CD14-positive monocyte (primary cell): ENCODE data around the gene MASP2. TPM values are rescaled to one million over a fixed set of nuclear protein-coding genes. Genes with fewer than 3 reads are reported as not detected.

ENCODE experiments used
- DNase-seq, 3 donors: peaks; one replicate each; pipeline ENCODE4 v3.0.0-alpha.2; 2011 to 2022
- H2AFZ ChIP-seq: 2 replicates; pipeline ENCODE4 v1.6.0; 2012; ENCODE audit warnings: mild to moderate bottlenecking, low read depth, low read length, inconsistent platforms; ENCODE audit not compliant: insufficient read depth, poor library complexity, severe bottlenecking
- H3K27ac ChIP-seq, 2 donors: 1 replicate in 1 of 2; 2 replicates in 1 of 2; pipeline ENCODE4 v1.5.1; 2012 to 2013; ENCODE audit warnings: low read length in 2 of 2, control low read depth in 1 of 2, inconsistent platforms in 1 of 2, low read depth in 1 of 2, mild to moderate bottlenecking in 1 of 2
- H3K27me3 ChIP-seq, 2 donors: one replicate each; pipeline versions ENCODE4 v1.6.0 to v1.6.1; 2011 to 2013; ENCODE audit warnings: low read length in 2 of 2; ENCODE audit not compliant: control insufficient read depth in 2 of 2, insufficient read depth in 2 of 2
- H3K36me3 ChIP-seq, 2 donors: replicated peaks in 1 of 2; 1 replicate in 1 of 2; 2 replicates in 1 of 2; pipeline versions ENCODE4 v1.5.1 to v1.6.1; 2012 to 2013; ENCODE audit warnings: low read length in 2 of 2, control low read depth in 1 of 2, inconsistent platforms in 1 of 2, mild to moderate bottlenecking in 1 of 2; ENCODE audit not compliant: insufficient read depth in 2 of 2, control insufficient read depth in 1 of 2
- H3K4me1 ChIP-seq, 2 donors: 1 replicate in 1 of 2; 2 replicates in 1 of 2; pipeline versions ENCODE4 v1.5.1 to v1.6.1; 2012 to 2013; ENCODE audit warnings: low read length in 2 of 2, control low read depth in 1 of 2, inconsistent platforms in 1 of 2, mild to moderate bottlenecking in 1 of 2, moderate library complexity in 1 of 2; ENCODE audit not compliant: insufficient read depth in 2 of 2, control insufficient read depth in 1 of 2
- H3K4me2 ChIP-seq: replicated peaks from 2 replicates; pipeline ENCODE3; 2012; ENCODE audit warnings: low read length, moderate library complexity, mild to moderate bottlenecking; ENCODE audit not compliant: poor library complexity, severe bottlenecking; ENCODE audit errors: extremely low read depth
- H3K4me3 ChIP-seq, 3 experiments: fragments of 200-600 bp in 1 of 3; sonication (generic) in 1 of 3; replicated peaks in 1 of 3; 1 replicate in 2 of 3; 2 replicates in 1 of 3; pipeline ENCODE4 v1.5.1; 2011 to 2013; ENCODE audit warnings: low read length in 3 of 3, mild to moderate bottlenecking in 3 of 3, control low read depth in 2 of 3, low read depth in 2 of 3, inconsistent platforms in 1 of 3, moderate library complexity in 1 of 3
- H3K79me2 ChIP-seq: 2 replicates; pipeline ENCODE4 v1.6.0; 2012; ENCODE audit warnings: mild to moderate bottlenecking, control low read depth, inconsistent platforms, low read length, moderate library complexity; ENCODE audit not compliant: insufficient read depth
- H3K9ac ChIP-seq: 2 replicates; pipeline ENCODE4 v1.6.0; 2017; ENCODE audit warnings: low read length, mild to moderate bottlenecking; ENCODE audit not compliant: insufficient read depth, poor library complexity, severe bottlenecking
- H3K9me3 ChIP-seq, 2 donors: replicated peaks in 1 of 2; 1 replicate in 1 of 2; 2 replicates in 1 of 2; pipeline versions ENCODE4 v1.5.1 to v1.6.1; 2012 to 2013; ENCODE audit warnings: low read length in 2 of 2, control low read depth in 1 of 2; ENCODE audit not compliant: control insufficient read depth in 1 of 2, insufficient read depth in 1 of 2
- H4K20me1 ChIP-seq: 2 replicates; pipeline ENCODE4 v1.6.0; 2012; ENCODE audit warnings: mild to moderate bottlenecking, low read length, control low read depth, moderate library complexity; ENCODE audit not compliant: insufficient read depth
- H3K27ac Mint-ChIP-seq, 7 donors: one replicate each; pipeline ENCODE4 v1.8.0; 2020; ENCODE audit warnings: mild to moderate bottlenecking in 7 of 7, mixed read lengths in 7 of 7, moderate library complexity in 6 of 7, inconsistent platforms in 2 of 7
- H3K27me3 Mint-ChIP-seq, 3 donors: one replicate each; pipeline ENCODE4 v1.8.0; 2021 to 2022; ENCODE audit warnings: low read depth in 3 of 3, mild to moderate bottlenecking in 3 of 3, mixed read lengths in 3 of 3, moderate library complexity in 3 of 3, inconsistent platforms in 1 of 3
- H3K36me3 Mint-ChIP-seq, 2 donors: one replicate each; pipeline ENCODE4 v1.8.0; 2020; ENCODE audit warnings: mixed read lengths in 2 of 2, inconsistent platforms in 1 of 2, mild to moderate bottlenecking in 1 of 2
- H3K4me1 Mint-ChIP-seq: one replicate; pipeline ENCODE4 v1.8.0; 2020; ENCODE audit warnings: mild to moderate bottlenecking, mixed read lengths
- H3K4me3 Mint-ChIP-seq, 2 donors: one replicate each; pipeline ENCODE4 v1.8.0; 2020; ENCODE audit warnings: mild to moderate bottlenecking in 2 of 2, mixed read lengths in 2 of 2, moderate library complexity in 1 of 2
- H3K9me3 Mint-ChIP-seq, 7 donors: one replicate each; pipeline ENCODE4 v1.8.0; 2020 to 2022; ENCODE audit warnings: mixed read lengths in 7 of 7, mild to moderate bottlenecking in 6 of 7, moderate library complexity in 6 of 7, inconsistent platforms in 2 of 7
- WGBS: methylation state at CpG from one replicate; pipeline ENCODE4 v1.1.5; 2013; ENCODE audit warnings: missing lambda C conversion rate; ENCODE audit not compliant: insufficient coverage; 5-methylcytosine and 5-hydroxymethylcytosine counted together
- intact Hi-C, 2 donors: fragments of 100-400 bp; cut with micrococcal nuclease; formaldehyde crosslinking; loops; one replicate each; pipeline versions ENCODE4 v1.15.0 to v1.15.1; 2023
- polyA plus RNA-seq, 3 donors: library from polyadenylated mRNA; depleted of rRNA in 1 of 3; unstranded in 2 of 3; stranded (reverse) in 1 of 3; fragments of 300-500 nt in 2 of 3; fragments of >200 nt in 1 of 3; fragmentation: Illumina TruSeq in 2 of 3; gene quantifications; 1 replicate in 2 of 3; 2 replicates in 1 of 3; pipeline ENCODE4 v1.2.3, GENCODE V29; 2012 to 2021
- TF ChIP-seq, protein P1 (sequence below): fragments of 200-600 bp; IDR thresholded peaks from one replicate; pipeline ENCODE4 v1.8.0; 2022; ENCODE audit warnings: antibody characterized with exemption, mild to moderate bottlenecking

MASP2 gene
- polyA plus RNA-seq, 3 donors: not detected

DNA sequence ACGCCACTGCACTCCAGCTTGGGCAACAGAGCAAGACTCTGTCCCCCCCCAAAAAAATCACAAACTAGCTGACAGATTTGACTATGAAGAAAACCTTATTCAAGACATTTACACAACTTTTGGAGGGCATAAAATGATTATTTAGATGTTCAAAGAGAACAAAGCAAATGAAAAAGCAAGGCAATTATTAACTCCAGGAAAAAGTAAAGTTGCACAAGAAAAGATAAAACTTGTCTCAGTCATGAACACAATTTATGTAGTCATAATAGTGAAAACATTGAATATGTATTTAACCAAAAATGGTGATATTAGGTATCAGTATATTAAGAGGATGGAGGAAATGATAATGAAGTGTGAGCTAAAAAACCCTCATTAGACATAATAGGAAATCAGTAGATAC, 46.5 kb downstream of the MASP2 start:
- Mint-ChIP-seq H3K9me3 (peaks cover 9 to 20% (median 14%) of the 10 kb centered on the region in 7 donors), H3K27ac (peak overlapping the region in 1 of 7 donors; percentile 20), H3K4me3 (no peak overlapping the region), H3K4me1 (no peaks in the 10 kb centered on the region), H3K36me3 (no peaks in the 10 kb centered on the region), H3K27me3 (peaks cover 0 to 3% (median 2%) of the 10 kb centered on the region in 3 donors)
- no peaks in the 10 kb centered on the region for H3K4me1 ChIP-seq
- no peak for DNase-seq
- no peak overlapping the region for H2AFZ ChIP-seq
- H3K9ac ChIP-seq: no peak overlapping the region
- no peak overlapping the region for H3K4me3 ChIP-seq
- peaks cover 5 to 11% of the 10 kb centered on the region in 2 donors for H3K9me3 ChIP-seq
- TF ChIP-seq, protein P1, sequence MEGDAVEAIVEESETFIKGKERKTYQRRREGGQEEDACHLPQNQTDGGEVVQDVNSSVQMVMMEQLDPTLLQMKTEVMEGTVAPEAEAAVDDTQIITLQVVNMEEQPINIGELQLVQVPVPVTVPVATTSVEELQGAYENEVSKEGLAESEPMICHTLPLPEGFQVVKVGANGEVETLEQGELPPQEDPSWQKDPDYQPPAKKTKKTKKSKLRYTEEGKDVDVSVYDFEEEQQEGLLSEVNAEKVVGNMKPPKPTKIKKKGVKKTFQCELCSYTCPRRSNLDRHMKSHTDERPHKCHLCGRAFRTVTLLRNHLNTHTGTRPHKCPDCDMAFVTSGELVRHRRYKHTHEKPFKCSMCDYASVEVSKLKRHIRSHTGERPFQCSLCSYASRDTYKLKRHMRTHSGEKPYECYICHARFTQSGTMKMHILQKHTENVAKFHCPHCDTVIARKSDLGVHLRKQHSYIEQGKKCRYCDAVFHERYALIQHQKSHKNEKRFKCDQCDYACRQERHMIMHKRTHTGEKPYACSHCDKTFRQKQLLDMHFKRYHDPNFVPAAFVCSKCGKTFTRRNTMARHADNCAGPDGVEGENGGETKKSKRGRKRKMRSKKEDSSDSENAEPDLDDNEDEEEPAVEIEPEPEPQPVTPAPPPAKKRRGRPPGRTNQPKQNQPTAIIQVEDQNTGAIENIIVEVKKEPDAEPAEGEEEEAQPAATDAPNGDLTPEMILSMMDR: no peak
- no peak overlapping the region for H3K4me2 ChIP-seq
- H3K27ac ChIP-seq: no peak overlapping the region
- H3K36me3 ChIP-seq: no peaks in the 10 kb centered on the region
- WGBS: no CpG with 5 or more reads among the region's 1 CpG
- intact Hi-C loops: no loop called here
- no peaks in the 10 kb centered on the region for H4K20me1 ChIP-seq
- no peaks in the 10 kb centered on the region for H3K27me3 ChIP-seq
- H3K79me2 ChIP-seq: no peaks in the 10 kb centered on the region

DNA sequence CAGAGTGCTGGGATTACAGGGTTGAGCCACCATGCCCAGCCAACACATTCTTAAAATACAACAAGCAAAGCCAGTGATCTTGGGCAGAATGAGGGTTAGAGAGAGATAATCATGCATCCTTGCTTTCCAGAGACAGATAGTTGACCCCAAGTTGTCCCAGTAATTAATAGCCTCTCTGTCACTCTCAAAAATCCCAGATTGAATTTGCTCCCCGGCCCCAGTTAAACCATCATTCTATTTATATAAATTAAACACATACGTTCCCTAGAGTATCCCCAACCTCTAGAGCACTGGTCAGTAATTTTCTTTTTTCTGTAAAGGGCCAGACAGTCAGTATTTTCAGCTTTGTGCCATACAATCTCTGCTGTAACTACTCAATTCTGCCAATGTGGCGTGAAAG, 50.9 kb downstream of the MASP2 start:
- intact Hi-C loops: no loop called here
- no peak overlapping the region for H3K9ac ChIP-seq
- no peaks in the 10 kb centered on the region for H3K27me3 ChIP-seq
- WGBS: 100% methylated on average over 2 of the region's 3 CpGs
- H3K9me3 ChIP-seq: peaks cover 5 to 11% of the 10 kb centered on the region in 2 donors
- TF ChIP-seq, protein P1: no peak
- no peaks in the 10 kb centered on the region for H3K36me3 ChIP-seq
- peaks cover 9 to 16% (median 12%) of the 10 kb centered on the region in 7 donors for H3K9me3 Mint-ChIP-seq
- no peak for DNase-seq
- H3K4me2 ChIP-seq: no peak overlapping the region
- H3K4me1 Mint-ChIP-seq: peaks cover 2% of the 10 kb centered on the region
- no peaks in the 10 kb centered on the region for H3K36me3 Mint-ChIP-seq
- peak overlapping the region in 1 of 7 donors; percentile 8 for H3K27ac Mint-ChIP-seq
- H3K27me3 Mint-ChIP-seq: peaks cover 1 to 9% (median 4%) of the 10 kb centered on the region in 3 donors
- H3K4me3 ChIP-seq: no peak overlapping the region
- H3K4me3 Mint-ChIP-seq: no peak overlapping the region
- H4K20me1 ChIP-seq: no peaks in the 10 kb centered on the region
- no peaks in the 10 kb centered on the region for H3K4me1 ChIP-seq
- no peak overlapping the region for H2AFZ ChIP-seq
- no peaks in the 10 kb centered on the region for H3K79me2 ChIP-seq
- no peak overlapping the region for H3K27ac ChIP-seq
